ENCODE measurements around the gene MKX.

Gene MKX

DNA sequence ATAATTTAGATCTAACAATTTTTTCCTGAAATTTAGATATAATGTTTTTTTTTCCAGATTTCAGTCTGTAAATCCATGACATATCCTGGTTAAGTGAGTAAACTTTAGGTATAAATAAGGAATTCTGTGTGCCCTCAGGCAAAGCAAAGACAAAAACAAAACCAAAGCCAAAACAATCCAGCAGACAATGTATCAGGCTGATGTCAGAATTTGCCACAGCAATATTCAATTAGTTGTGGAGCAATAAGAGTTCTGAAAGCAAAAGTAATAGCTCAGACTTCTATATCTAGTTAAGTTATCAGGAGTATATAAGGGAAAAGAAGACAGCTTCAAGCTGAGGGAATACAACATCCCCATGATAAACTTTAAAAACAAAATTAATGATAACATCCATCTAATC lies 82.0 kb downstream of the MKX start:
- Histone ChIP-seq H2AFZ (ENCODE audit: low read length) (peak overlapping the region; percentile 20; the same call in 1 of the 2 replicates), H3K9me3 (ENCODE audit: insufficient read depth, low read depth, low read length) (0 out of 2 replicates have a peak, but pooled peaks cover 8% of the 10 kb centered on the region), H3K79me2 (ENCODE audit: insufficient read depth, low read length) (no peaks in the 10 kb centered on the region), H3K36me3 (ENCODE audit: insufficient read depth, low read length) (no peaks in the 10 kb centered on the region), H3K9ac (ENCODE audit: low read depth, low read length, poor library complexity, severe bottlenecking) (no peak overlapping the region), H3K4me3 (ENCODE audit: low read length, poor library complexity, severe bottlenecking) (no peak overlapping the region), H3K27me3 (ENCODE audit: insufficient read depth, low read length, poor library complexity, severe bottlenecking) (no peaks in the 10 kb centered on the region), H3K4me2 (ENCODE audit: low read depth, low read length, poor library complexity, severe bottlenecking) (no peak overlapping the region), H3F3A (ENCODE audit: low read depth) (no peaks in the 10 kb centered on the region), H4K20me1 (ENCODE audit: insufficient read depth, low read length, poor library complexity, severe bottlenecking) (no peaks in the 10 kb centered on the region), H3K9me2 (replicated peaks; ENCODE audit: low read depth, low read length) (no peaks in the 10 kb centered on the region), H3K4me1 (ENCODE audit: insufficient read depth, low read length, poor library complexity, severe bottlenecking) (peaks cover 18% of the 10 kb centered on the region)
- TF ChIP-seq EZH2phosphoT487 (IDR thresholded peaks at IDR 0.05; ENCODE audit: borderline replicate concordance) = no peak
- TF ChIP-seq, protein P1, sequence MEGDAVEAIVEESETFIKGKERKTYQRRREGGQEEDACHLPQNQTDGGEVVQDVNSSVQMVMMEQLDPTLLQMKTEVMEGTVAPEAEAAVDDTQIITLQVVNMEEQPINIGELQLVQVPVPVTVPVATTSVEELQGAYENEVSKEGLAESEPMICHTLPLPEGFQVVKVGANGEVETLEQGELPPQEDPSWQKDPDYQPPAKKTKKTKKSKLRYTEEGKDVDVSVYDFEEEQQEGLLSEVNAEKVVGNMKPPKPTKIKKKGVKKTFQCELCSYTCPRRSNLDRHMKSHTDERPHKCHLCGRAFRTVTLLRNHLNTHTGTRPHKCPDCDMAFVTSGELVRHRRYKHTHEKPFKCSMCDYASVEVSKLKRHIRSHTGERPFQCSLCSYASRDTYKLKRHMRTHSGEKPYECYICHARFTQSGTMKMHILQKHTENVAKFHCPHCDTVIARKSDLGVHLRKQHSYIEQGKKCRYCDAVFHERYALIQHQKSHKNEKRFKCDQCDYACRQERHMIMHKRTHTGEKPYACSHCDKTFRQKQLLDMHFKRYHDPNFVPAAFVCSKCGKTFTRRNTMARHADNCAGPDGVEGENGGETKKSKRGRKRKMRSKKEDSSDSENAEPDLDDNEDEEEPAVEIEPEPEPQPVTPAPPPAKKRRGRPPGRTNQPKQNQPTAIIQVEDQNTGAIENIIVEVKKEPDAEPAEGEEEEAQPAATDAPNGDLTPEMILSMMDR (conservative IDR thresholded peaks at IDR 0.05; ENCODE audit: low read length) = no peak

DNA sequence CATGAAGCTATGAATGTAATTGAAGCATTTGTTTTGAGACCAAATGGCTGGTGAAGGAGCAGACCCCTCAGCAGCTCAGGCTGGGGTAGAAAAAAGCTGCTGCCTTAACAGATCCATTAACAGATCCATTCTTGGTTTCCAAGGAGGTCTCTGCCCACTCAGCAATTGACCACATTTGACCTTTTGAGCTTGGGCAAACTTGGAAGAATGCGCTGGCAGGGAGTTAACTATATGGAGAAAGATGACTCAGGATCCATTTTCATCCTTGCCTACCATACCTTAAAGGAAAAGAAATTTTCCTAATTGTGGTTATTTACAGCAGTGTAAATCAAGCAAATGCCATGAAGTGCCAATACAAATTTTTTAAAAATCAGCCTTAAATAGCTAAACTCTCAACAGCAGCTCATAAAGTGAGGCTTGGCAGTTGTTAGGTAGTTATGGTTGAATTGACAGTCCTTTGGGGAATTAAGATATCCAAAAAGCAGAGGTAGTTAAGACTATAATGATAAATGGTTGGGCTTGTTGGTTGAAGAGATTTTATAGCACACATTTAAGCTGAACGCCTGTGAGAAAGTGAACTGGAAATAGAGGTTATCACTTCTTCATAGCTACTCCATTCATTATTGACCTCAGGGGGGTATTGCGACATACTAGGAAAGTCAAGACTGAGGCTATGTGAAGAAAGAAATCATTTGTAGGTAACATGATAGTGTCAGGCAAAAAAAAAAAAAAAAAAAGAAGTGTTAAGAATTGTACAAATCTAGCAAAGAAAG lies 83.9 kb downstream of the MKX start:
- H2AFZ ChIP-seq (ENCODE audit: low read length) = no peak overlapping the region
- no peak overlapping the region for H3K9ac ChIP-seq (ENCODE audit: low read depth, low read length, poor library complexity, severe bottlenecking)
- no peaks in the 10 kb centered on the region for H4K20me1 ChIP-seq (ENCODE audit: insufficient read depth, low read length, poor library complexity, severe bottlenecking)
- no peaks in the 10 kb centered on the region for H3K36me3 ChIP-seq (ENCODE audit: insufficient read depth, low read length)
- TF ChIP-seq, protein P1 (conservative IDR thresholded peaks at IDR 0.05; ENCODE audit: low read length) = no peak
- TF ChIP-seq EZH2phosphoT487 (IDR thresholded peaks at IDR 0.05; ENCODE audit: borderline replicate concordance) = no peak
- no peaks in the 10 kb centered on the region for H3F3A ChIP-seq (ENCODE audit: low read depth)
- H3K27me3 ChIP-seq (ENCODE audit: insufficient read depth, low read length, poor library complexity, severe bottlenecking) = no peaks in the 10 kb centered on the region
- 0 out of 2 replicates have a peak, but pooled peaks cover 6% of the 10 kb centered on the region for H3K9me3 ChIP-seq (ENCODE audit: insufficient read depth, low read depth, low read length)
- H3K9me2 ChIP-seq (replicated peaks; ENCODE audit: low read depth, low read length) = no peaks in the 10 kb centered on the region
- H3K79me2 ChIP-seq (ENCODE audit: insufficient read depth, low read length) = no peaks in the 10 kb centered on the region
- H3K4me1 ChIP-seq (ENCODE audit: insufficient read depth, low read length, poor library complexity, severe bottlenecking) = peaks cover 18% of the 10 kb centered on the region
- no peak overlapping the region for H3K4me3 ChIP-seq (ENCODE audit: low read length, poor library complexity, severe bottlenecking)
- no peak overlapping the region for H3K4me2 ChIP-seq (ENCODE audit: low read depth, low read length, poor library complexity, severe bottlenecking)

DNA sequence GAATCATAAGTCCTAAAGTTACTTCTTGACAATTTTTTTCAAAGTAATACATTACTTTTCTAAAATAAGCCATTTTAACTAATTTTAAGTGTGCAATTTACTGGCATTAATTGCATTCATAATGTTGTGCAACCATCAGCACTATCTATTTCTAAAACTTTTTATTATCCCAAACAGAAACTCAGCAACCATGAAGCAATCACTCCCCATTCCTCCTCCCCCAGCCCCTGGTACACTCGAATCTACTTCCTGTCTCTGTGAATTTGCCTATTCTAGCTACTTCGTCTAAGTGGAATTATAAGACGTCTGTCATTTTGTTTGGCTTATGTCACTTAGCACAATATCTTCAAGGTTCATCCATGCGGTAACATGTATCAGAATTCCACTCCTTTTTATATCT lies 84.9 kb downstream of the MKX start:
- Histone ChIP-seq H2AFZ (ENCODE audit: low read length) (0 out of 2 replicates have a peak overlapping the region, but pooled peaks have one; percentile 40), H3K36me3 (ENCODE audit: insufficient read depth, low read length) (no peaks in the 10 kb centered on the region), H3K79me2 (ENCODE audit: insufficient read depth, low read length) (no peaks in the 10 kb centered on the region), H3K9me3 (ENCODE audit: insufficient read depth, low read depth, low read length) (no peaks in the 10 kb centered on the region), H4K20me1 (ENCODE audit: insufficient read depth, low read length, poor library complexity, severe bottlenecking) (no peaks in the 10 kb centered on the region), H3K4me3 (ENCODE audit: low read length, poor library complexity, severe bottlenecking) (no peak overlapping the region), H3K27me3 (ENCODE audit: insufficient read depth, low read length, poor library complexity, severe bottlenecking) (no peaks in the 10 kb centered on the region), H3F3A (ENCODE audit: low read depth) (no peaks in the 10 kb centered on the region), H3K4me2 (ENCODE audit: low read depth, low read length, poor library complexity, severe bottlenecking) (no peak overlapping the region), H3K9me2 (replicated peaks; ENCODE audit: low read depth, low read length) (no peaks in the 10 kb centered on the region), H3K9ac (ENCODE audit: low read depth, low read length, poor library complexity, severe bottlenecking) (no peak overlapping the region), H3K4me1 (ENCODE audit: insufficient read depth, low read length, poor library complexity, severe bottlenecking) (peaks cover 18% of the 10 kb centered on the region)
- TF ChIP-seq, protein P1 (conservative IDR thresholded peaks at IDR 0.05; ENCODE audit: low read length) = no peak
- TF ChIP-seq EZH2phosphoT487 (IDR thresholded peaks at IDR 0.05; ENCODE audit: borderline replicate concordance) = no peak
